HL-60 (cell line): Measurements from ENCODE around the gene AKR1C1.
"Not testable (repeated sequence)": the region's sequence is repeated elsewhere in the genome, so short reads cannot be mapped to it uniquely, and the experiment has no call there.

Source experiments
- POLR2AphosphoS5 ChIP-seq: IDR thresholded peaks from 2 replicates; pipeline ENCODE4 v1.6.1; 2012; ENCODE audit warnings: low read depth
- TF ChIP-seq, protein P1 (sequence below): IDR thresholded peaks from one replicate; pipeline ENCODE4 v1.5.1; 2011; ENCODE audit warnings: low read length, control low read depth, inconsistent platforms; ENCODE audit not compliant: insufficient read depth

DNA sequence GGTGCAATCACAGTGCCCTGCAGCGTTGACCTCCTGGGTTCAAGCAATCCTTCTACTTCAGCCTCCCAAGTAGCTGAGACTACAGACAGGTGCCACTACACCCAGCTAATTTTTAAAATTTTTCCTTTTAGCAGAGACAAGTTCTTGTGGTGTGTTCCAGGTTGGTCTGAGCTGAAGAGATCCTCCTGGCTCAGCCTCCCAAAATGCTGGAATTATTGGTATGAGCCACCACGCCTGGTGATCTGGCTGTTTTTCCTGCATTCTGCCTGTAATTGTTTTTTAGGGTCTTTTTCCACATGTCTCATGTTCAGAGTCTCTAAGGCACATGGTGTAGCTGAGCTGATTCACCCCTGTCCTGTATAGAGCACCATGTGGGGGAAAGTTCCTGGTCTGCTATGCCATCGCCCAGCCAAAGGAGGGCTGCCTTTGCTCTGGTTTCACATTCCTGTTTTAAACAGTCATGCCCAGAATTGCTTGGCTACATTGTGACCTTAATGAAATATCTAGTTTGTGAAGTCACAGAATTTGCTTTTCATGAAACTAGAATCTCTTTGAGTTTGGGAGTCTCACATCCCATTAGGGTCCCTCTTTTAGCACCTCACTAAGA is 55.6 kb downstream of the AKR1C1 start:
- TF ChIP-seq, protein P1, sequence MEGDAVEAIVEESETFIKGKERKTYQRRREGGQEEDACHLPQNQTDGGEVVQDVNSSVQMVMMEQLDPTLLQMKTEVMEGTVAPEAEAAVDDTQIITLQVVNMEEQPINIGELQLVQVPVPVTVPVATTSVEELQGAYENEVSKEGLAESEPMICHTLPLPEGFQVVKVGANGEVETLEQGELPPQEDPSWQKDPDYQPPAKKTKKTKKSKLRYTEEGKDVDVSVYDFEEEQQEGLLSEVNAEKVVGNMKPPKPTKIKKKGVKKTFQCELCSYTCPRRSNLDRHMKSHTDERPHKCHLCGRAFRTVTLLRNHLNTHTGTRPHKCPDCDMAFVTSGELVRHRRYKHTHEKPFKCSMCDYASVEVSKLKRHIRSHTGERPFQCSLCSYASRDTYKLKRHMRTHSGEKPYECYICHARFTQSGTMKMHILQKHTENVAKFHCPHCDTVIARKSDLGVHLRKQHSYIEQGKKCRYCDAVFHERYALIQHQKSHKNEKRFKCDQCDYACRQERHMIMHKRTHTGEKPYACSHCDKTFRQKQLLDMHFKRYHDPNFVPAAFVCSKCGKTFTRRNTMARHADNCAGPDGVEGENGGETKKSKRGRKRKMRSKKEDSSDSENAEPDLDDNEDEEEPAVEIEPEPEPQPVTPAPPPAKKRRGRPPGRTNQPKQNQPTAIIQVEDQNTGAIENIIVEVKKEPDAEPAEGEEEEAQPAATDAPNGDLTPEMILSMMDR: not testable (repeated sequence)
- TF ChIP-seq POLR2AphosphoS5: not testable (repeated sequence)
